NCI-H446 (cell line): ENCODE results near the gene REV3L.
"Not testable (repeated sequence)": the region's sequence is repeated elsewhere in the genome, so short reads cannot be mapped to it uniquely, and the experiment has no call there.

ENCODE experiments used
- DNase-seq, 2 experiments: peaks; one replicate each; lab custom pipeline; 2025; lab: John Stamatoyannopoulos, UW

Gene REV3L, protein sequence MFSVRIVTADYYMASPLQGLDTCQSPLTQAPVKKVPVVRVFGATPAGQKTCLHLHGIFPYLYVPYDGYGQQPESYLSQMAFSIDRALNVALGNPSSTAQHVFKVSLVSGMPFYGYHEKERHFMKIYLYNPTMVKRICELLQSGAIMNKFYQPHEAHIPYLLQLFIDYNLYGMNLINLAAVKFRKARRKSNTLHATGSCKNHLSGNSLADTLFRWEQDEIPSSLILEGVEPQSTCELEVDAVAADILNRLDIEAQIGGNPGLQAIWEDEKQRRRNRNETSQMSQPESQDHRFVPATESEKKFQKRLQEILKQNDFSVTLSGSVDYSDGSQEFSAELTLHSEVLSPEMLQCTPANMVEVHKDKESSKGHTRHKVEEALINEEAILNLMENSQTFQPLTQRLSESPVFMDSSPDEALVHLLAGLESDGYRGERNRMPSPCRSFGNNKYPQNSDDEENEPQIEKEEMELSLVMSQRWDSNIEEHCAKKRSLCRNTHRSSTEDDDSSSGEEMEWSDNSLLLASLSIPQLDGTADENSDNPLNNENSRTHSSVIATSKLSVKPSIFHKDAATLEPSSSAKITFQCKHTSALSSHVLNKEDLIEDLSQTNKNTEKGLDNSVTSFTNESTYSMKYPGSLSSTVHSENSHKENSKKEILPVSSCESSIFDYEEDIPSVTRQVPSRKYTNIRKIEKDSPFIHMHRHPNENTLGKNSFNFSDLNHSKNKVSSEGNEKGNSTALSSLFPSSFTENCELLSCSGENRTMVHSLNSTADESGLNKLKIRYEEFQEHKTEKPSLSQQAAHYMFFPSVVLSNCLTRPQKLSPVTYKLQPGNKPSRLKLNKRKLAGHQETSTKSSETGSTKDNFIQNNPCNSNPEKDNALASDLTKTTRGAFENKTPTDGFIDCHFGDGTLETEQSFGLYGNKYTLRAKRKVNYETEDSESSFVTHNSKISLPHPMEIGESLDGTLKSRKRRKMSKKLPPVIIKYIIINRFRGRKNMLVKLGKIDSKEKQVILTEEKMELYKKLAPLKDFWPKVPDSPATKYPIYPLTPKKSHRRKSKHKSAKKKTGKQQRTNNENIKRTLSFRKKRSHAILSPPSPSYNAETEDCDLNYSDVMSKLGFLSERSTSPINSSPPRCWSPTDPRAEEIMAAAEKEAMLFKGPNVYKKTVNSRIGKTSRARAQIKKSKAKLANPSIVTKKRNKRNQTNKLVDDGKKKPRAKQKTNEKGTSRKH (N-terminal part only)

DNA sequence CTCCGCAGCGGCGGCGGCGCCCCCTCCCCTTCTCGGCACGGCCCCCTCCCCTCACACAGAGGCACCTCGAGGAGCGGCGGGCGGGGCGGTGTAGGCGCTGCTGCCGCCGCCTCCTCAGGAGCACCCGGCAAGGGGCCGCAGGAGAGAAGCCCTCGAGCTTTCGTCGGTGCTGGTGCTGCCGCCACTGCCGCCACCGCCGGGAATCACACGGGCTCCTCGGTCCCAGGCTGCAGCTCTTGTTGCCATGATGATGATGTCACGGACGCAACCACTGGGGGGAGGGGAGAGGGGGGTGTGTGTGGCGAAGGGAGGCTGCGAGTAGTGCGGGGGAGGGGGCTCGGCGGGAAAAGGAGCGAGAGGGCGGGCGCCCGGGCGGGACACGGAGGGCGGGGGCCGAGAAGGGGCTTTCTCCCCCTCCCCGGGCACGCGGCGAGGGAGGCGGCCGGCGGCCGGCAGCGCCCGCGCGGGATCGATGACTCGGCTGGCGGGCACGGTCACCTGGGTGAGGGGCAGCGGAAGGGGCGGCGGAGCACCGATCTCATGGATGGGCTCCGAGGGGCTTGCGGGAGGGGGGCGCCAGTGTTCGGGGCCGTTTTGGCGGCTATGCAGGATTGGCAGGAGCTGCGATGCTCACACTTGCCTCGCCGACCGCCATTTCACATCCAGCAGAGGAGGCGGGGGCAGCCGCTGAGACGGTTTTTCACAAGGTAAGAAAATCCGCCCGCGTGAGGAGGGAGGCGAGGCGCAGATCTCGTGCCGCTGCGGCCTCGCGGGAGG, at the start of gene REV3L:
REV3L (minus strand) TSS at position 260 of the 777 bp plus-strand sequence. CDS start 330 bp downstream, outside the sequence.
- peak; percentile 91 to 94 for DNase-seq

- DNase-seq = no peak
These were observed 48.2 kb upstream of the REV3L start for GRCh38 chr6:111531185-111531584.

GRCh38 chr6:111530667-111531066, 47.6 kb upstream of the REV3L start:
- no peak for DNase-seq

DNA sequence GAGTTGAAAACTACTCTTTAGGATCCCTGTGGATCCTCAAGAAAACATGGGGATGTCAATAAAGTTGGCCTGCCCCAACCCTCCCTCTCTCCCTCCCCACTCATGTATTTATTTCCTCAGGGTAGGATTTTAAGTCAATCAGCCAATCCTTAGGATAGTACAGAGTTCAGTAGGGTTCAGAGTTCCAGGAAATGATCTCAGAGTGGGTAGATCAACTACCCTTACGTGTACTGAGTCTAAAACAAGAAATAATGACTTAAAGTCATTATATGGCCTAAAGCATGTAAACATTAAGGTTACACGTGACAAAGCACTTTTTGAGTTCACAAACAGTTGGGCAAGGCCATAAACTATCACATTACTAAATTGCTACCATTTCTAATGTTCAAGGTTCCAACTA, 47.2 kb upstream of the REV3L start:
- no peak for DNase-seq

DNA sequence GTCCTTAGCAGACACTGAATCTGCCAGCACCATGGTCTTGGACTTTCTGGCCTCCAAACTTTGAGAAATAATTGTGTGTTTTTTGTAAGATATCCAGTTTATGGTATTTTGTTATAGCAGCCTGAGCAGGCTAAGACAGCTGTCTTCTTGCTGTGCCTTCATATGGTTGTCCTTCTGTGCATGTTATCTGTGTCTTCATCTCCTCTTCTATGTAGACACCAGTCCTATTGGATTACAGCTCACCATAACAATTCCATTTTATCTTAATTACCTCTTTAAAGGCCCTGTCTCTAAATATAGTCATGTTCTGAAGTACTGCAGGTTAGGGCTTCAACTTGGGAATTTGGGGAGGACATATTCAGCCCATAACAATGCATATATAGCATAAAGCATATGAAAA, 44.3 kb upstream of the REV3L start:
- DNase-seq = no peak

DNA sequence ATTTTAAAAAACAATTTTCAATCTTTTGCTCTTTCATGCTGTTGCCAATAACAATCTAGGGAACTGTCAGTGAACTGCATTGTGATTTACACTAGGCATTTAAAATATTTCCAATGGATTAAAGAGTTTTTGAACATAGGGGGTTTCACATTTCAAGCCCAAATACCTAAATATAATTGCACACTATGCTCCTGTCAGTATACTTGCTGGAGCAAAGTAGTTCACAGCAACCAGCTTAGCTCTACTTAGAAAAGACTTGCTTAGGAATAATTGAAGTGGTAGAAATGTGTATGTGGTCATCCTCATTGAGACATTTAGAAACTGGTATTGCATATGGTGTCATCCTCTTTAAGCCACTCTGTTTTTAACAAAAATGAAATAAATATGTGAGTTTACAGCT, 41.7 kb upstream of the REV3L start:
- DNase-seq = no peak

DNA sequence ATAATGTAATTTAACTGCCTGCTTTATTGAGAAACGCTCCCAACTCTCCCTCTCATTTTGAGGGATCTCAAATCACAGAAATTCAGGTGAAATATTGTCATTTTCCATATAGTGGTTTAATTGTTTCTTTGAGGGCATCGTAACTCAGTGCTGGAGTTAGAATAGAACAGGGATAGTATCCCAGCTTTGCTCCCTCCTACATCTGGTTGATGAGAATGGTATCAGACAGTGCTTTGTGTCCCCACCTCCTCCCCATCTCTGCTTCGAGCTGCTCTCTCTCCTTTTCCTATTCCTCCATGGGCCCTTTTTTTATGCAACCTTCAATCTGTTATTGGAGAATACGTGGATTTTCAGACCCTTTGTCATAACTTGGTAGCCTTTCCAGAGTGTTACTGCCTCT, 41.2 kb upstream of the REV3L start:
- DNase-seq = no peak

- DNase-seq = no peak
These were observed 40.6 kb upstream of the REV3L start for GRCh38 chr6:111523484-111524167.

GRCh38 chr6:111522393-111523020, 39.5 kb upstream of the REV3L start:
- DNase-seq = no peak

DNA sequence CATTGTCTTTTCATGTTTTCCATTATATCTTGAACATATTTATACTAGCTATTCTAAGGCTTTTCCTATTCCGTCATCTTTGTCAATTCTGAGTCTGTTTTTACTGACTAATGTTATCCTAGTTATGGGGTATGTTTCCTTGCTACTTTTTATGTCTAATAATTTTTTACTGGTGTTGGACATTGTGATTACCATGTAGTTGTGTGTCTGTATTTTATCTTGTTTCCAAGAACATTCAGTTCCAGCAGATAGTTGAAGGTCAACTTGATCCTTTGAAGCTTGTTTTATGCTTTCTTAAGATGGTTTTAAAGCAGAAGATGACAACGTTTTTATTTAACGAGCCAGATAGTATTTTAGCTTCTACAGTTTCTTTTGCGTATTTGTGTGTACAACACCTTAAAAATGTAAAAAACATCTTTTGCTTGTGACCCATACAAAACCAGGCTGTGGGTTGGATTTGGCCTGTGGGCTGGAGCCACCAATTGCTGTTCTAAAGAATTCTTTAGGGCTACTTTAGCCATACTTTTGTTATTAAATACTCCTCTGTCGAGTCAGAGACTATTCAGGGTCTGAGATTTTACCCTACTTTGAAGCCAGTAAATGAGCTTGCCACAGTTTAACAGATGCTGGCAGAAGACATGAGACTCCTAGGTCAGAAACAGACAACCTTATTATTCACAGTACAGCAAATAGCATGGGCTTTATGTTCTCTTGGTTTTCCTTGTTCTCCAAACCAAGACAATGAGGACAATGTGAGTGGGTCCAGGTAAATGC, 38.7 kb upstream of the REV3L start:
- no peak for DNase-seq

DNA sequence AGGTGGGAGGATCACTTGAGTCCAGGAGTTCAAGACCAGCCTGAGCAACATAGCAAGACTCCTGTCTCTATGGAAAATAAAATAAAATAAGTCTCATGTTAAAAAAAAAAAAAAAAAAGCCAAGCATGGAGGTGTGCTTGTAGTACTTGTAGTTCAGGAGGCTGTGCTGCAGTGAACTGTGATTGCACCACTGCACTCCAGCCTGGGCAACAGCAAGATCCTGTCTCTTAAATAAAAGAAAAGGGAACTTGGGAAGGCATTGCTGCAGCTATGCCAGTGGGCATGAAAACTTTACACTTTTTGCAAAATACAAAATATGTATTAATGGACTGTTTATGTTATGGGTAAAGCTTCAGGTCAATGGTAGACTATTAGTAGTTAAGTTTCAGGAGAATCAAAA, 37.5 kb upstream of the REV3L start:
- DNase-seq = no peak

DNA sequence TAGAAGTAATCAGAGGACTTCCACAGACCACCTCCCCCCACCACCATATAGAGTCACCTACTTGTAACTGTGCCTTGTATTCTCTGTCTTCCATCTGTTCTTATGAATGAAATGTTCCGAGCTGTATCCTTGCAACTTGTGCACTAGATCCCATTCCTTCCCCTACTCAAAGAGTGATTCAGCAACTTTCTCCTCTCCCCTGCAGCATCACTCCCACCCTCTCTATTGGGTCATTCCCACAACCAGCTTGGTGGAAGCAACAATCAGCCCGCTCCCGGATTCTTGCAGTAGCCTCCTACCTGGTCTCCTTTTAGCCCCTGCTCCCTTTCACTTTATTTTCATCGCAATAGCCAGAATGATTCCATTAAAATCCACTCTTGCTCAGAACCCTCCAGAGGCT, 34.9 kb upstream of the REV3L start:
- no peak for DNase-seq

DNA sequence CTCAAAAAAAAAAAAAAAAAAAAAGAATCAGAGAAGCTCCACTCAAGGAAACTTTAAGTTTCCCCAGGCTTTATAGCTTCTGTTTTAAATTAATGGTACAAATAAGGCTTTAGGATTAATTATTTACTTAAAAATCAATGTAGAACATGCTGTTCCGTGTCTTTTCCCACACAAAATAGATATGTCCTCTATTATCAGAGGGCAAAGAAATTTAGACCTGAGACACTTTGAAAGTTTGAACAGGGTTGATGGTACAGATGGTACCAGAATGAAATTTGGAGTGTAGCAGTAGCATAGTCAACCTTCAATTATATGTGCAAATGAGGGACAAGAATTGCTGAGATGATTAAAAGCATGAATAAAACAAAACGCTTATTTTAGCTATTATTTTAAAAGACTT, 32.2 kb upstream of the REV3L start:
- no peak for DNase-seq

- not testable (repeated sequence) for DNase-seq
These were observed 31.5 kb upstream of the REV3L start for GRCh38 chr6:111514531-111514930.

GRCh38 chr6:111507219-111507618, 24.2 kb upstream of the REV3L start:
- not testable (repeated sequence) for DNase-seq

DNA sequence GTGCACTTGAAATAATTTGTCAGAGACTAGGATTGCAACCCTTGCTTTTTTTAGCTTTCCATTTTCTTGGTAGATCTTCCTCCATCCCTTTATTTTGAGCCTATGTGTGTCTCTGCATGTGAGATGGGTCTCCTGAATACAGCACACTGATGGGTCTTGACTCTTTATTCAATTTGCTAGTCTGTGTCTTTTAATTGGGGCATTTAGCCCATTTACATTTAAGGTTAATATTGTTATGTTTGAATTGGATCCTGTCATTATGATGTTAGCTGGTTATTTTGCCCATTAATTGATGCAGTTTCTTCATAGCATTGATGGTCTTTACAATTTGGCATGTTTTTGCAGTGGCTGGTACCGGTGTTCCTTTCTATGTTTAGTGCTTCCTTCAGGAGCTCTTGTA, 22.5 kb upstream of the REV3L start:
- not testable (repeated sequence) for DNase-seq

DNA sequence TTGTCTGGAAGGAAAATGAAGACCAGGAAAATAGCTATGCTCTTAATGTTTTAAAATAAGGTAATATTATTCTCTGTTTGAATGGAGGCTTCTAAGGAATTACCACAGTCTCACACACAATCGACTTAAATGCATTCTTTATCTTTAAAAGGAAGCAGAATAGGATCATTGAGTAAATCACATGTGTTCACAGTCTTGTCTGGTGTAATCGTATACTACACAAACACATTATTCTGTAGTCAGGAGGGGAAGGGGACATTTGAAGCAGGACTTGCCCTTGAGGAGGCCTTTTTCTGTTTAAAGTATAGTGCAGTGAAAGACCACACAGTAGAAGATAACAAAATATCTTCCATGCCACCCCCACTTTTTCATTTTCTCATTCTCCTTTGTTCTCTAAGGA, 20.6 kb upstream of the REV3L start:
- no peak for DNase-seq

DNA sequence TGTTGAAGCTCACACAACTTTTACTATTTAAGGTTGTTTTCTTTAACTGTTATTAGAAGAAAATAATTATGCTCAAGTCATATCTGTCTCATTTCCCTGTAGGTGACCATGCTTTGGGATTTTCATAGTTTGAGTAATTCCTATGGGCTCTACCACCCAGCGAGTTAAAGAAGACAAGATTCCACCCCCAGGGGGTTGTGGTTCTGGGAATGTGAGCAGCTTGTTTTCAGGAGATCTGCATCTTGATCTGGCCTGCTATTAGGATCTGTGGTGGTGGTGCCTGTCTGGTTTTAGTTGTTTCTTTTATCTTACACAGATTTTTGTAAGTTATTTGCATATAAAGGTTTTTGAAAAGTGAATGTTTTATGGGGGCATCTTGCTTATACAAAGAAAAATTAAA, 20.2 kb upstream of the REV3L start:
- no peak for DNase-seq

DNA sequence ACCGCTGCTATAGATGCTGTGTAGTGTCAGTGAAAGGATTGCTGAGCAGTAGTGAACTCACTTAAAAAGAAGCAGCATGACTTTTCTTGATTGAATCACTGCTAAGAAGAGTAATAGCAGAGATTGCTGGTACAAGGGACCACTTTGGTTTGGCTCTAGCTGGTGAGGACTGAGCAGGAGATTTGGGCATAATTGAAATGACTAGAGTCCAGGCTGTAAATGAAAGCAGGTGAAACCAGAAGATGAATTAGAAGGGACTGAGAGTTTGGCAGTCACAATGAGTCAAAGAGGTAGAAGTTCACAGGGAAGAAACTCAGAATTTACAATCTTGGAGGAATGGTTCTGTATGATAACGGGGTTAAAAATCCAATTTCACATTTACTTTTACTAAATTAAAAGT, 19.1 kb upstream of the REV3L start:
- DNase-seq = no peak
